Left cardiac atrium (tissue), 4 donors: ENCODE measurements around the gene SMCO2. TPM values are rescaled to one million over a fixed set of nuclear protein-coding genes. Genes with fewer than 3 reads are reported as not detected.

Experiments
- ATAC-seq, 2 donors: fragments of 200-7000 bp; cut with Tn5 transposase; one replicate each; pipeline ENCODE4 v1.9.1; 2020; ENCODE audit warnings: mild to moderate bottlenecking in 2 of 2, moderate library complexity in 2 of 2
- DNase-seq: peaks from one replicate; pipeline ENCODE4 v3.0.0-alpha.2; 2020
- intact Hi-C, 2 donors: fragments of 100-400 bp; cut with DNase I; formaldehyde crosslinking; loops; one replicate each; pipeline versions ENCODE4 v1.14.1 to v1.15.1; 2022 to 2023
- total RNA-seq, 2 donors: library from RNA; stranded (reverse); fragmentation: NEBNext Ultra II Directional; extraction: Animal tissue kit (Norgen Biotek cat#: 25700); gene quantifications; one replicate each; pipeline ENCODE4 v1.2.1, GENCODE V29; 2021
- donor health status: DM: no; HTN: yes; CAD: no.
- donor health status: DM: no; HTN: yes; CAD: no; lungs with severe emphysema.
- donor health status: DM: yes; HTN: yes; CAD: no.
- donor health status: Dilated cardiomyopathy.

SMCO2 gene
- total RNA-seq, 2 donors from 2014 or later, result not detected

DNA sequence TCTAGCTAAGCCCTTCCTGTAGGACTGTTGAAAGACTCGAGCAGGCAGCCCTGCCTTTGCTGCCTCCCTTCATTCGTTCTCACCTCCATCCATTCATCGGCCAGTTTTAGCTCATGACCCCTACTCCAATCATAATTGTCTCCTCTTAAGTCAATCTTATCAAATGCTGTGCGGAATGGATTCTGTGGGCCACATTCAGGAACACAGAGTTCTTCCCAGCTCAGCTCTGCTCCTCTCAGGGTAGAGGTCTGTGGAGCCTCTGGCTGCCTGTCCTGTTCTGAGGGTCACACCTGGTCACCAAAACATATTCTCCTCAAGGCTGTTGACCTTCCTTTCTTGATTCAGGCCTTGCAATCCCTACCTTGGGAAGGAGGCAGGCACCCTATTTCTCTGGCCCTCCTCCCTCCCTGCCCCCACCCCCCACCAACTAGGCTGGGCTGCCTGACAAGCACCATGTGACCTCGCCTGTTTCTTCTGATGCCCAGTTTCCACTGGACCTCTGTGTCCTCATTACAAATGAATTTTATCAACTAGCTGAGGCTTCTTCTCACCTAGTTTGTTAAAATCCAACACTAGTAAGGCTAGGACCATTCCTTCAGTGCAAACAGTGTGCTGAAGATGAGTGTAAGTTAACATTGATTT is 3.5 kb downstream of the SMCO2 start:
- intact Hi-C loops, result no loop called here
- no peak for DNase-seq
- ATAC-seq, result peak in 1 of 2 donors; percentile 66

DNA sequence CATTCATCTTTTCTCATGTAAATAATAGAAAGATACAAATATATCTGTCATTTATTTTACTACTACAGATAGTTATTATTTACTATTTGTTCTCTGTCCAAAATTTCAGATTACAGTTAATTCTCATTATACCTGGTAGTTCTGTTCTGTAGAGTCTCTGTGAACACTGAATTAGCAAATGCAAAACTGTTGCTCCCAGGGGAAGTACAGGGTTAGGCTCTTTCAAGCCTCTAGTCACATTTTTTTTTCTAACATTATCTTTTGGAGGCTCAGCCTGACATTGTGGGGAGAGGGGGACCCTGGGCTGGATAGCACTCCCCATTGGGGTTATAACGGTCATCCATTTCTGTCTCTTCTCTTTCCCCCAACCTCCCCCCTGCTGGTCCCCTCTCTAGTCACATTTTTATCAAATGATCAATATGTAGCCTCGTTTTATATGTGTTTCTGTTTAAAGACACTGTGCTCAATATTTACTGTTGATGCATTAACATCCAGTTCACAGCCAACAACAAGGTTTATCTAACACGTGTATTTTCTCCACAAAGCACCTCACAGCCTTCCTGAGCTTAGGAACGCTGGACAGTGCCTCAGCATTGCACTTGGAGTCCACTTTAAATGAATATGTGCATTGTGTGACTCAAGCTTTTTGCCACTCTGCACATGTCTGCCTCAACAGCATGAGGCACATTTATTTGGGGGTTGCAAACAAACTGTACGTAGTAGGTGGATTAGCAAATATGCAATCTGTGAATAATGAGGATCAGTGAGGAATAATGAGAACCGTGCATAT is 4.7 kb downstream of the SMCO2 start:
- no peak for ATAC-seq
- DNase-seq, result no peak
- intact Hi-C loops, result no loop called here

- DNase-seq (no peak), ATAC-seq (peak; percentile 38 to 59)
- intact Hi-C loops, result no loop called here
Measured at GRCh38 chr12:27453421-27453820, 6.9 kb downstream of the SMCO2 start.

GRCh38 chr12:27455589-27455988 is 9.1 kb downstream of the SMCO2 start:
- intact Hi-C loops, result no loop called here
- DNase-seq (no peak), ATAC-seq (no peak)

- no peak for DNase-seq
- no peak for ATAC-seq
- intact Hi-C loops, result no loop called here
Measured at GRCh38 chr12:27456618-27457017, 10.1 kb downstream of the SMCO2 start.

DNA sequence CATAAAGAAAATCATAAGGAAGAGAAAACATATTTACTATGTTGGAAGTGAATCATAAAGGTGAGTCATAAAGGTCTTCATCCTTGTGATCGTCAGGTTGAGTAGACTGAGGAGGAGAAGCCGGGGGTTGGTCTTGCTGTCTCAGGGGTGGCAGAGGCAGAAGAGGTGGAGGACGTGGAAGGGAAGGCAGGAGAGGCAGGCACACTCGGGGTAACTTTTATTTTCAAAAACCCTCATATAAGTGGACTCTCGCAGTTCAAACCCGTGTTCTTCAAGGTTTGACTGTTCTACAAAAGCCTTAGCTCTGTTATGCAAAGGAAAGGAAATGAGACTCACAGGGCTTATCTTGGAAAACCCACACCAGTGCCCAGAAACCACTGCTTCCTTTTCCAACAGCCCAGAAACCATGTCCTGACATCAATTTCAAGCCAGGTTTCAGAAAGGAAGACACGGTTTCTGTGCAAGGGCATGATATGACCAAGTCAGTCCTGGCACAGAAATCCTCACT is 14.0 kb downstream of the SMCO2 start:
- intact Hi-C loops, result no loop called here
- DNase-seq, result no peak
- peak in 1 of 2 donors; percentile 11 for ATAC-seq

GRCh38 chr12:27462151-27462694 is 15.7 kb downstream of the SMCO2 start:
- intact Hi-C loops, result no loop called here
- peak; percentile 33 to 57 for ATAC-seq

GRCh38 chr12:27462851-27463250 is 16.3 kb downstream of the SMCO2 start:
- DNase-seq (no peak), ATAC-seq (peak in 1 of 2 donors; percentile 55)
- intact Hi-C loops, result no loop called here

More at GRCh38 chr12:27462151-27462694, 15.7 kb downstream of the SMCO2 start:
- DNase-seq, result no peak

GRCh38 chr12:27463511-27464219 is 17.1 kb downstream of the SMCO2 start:
- intact Hi-C loops, result no loop called here
- ATAC-seq (peak; percentile 29 to 34), DNase-seq (no peak)

DNA sequence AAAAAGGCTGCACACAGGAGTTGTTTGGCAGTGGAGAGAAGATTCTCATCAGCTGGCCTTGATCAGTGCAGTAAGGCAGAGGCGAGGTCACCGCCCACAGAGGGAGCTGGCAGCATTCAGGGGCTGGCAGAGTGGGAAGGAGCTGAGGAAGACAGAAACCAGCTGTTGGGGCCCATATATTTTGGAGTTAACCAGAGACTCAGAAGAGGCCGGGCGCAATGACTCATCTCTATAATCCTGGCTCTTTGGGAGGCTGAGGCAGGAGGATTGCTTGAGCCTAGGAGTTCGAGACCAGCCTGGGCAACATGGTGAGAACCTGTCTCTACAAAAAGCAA is 17.7 kb downstream of the SMCO2 start:
- DNase-seq (peak; percentile 67), ATAC-seq (peak; percentile 75 to 81)
- intact Hi-C loops, result no loop called here

DNA sequence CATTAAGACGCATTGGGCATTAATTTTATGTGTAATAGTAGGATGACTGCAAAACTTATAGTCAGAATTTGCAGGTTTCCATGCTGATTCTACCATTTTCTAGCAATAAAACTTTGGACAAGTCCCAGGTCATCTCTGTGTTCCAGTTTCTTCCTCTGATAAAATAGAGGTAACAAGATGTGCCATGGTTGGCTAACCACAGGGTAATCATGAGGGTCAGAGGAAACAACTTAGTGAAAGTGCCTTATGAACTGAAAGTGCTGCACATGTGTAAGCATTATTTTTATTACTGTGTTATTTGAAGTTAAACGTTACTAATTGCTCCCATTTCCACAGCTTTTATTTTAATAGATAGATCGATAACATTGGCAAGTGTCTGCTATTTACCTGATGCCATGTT is 21.1 kb downstream of the SMCO2 start:
- intact Hi-C loops, result no loop called here
- ATAC-seq, result no peak
- DNase-seq, result no peak

- intact Hi-C loops, result no loop called here
- DNase-seq (no peak), ATAC-seq (no peak)
Measured at GRCh38 chr12:27468241-27468640, 21.7 kb downstream of the SMCO2 start.

DNA sequence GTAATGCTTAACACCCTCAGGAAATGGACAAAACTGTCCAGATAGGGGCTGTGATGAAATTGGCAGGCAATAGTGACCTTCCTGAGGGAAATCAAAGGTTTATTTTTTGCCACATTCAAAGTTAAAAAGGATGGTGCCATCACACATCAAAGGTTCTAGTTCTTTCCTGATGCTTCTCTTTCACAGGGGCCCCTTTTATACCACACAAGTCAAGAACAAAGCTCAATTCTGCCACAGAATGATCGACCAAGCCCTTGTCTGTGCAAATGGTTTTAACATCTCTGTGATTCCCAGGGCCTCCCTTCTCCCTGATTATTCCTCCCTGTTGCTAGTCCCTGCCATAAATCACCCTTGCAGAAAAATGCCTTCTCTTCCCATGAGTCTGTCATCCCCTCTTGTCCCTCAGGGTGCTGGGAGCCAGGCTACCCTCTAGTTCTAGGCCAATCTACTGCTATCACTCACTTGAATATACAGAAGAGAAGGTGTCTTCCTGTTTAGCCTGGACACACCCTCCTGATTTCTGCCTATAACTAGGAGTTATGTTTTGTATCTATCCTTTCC is 22.7 kb downstream of the SMCO2 start:
- DNase-seq, result no peak
- intact Hi-C loops, result no loop called here
- no peak for ATAC-seq

DNA sequence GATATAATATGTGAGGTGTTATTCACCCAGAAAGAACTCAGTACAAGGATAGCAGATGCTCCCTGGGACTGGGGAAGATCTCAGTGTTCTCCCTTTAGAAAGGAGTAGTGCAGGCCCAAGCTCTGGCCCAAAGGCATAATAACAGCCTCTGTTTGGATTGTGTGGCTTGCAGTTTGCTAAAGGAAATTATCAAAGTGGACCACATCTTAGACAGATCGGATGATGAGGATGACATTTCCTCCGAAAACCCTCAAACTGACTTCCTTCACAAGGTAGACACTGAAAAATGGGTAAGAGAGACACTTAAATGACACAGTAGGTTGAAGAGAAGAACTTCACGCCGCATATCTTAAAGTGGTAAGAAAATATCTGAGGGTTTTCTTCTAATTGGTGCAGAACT is 26.1 kb downstream of the SMCO2 start:
- intact Hi-C loops, result no loop called here
- no peak for DNase-seq
- no peak for ATAC-seq

GRCh38 chr12:27474344-27474743 is 27.8 kb downstream of the SMCO2 start:
- ATAC-seq (peak; percentile 41 to 85), DNase-seq (no peak)
- intact Hi-C loops, result no loop called here

- ATAC-seq (no peak), DNase-seq (no peak)
- intact Hi-C loops, result no loop called here
Measured at GRCh38 chr12:27477049-27477448, 30.5 kb downstream of the SMCO2 start.

- no peak for DNase-seq
- intact Hi-C loops, result no loop called here
- ATAC-seq, result no peak
Measured at GRCh38 chr12:27478949-27479348, 32.4 kb downstream of the SMCO2 start.

DNA sequence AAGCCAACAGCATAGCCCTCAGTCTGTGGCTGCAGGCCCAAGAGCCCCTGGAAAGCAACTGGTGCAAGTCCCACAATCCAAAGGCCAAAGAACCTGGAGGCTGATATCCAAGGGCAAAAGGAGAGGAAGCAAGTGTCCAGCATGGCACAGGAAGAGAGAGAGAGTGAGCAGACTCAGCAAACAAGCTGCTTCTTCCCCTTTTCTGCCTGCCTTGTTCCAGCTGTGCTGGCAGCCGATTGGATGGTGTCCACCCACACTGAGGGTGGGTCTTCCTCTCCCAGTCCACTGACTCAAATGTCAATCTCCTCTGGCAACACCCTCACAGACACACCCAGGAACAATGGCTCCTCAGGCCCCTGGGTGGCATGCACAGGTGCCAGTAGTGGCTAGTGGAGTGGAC is 33.5 kb downstream of the SMCO2 start:
- DNase-seq, result no peak
- no peak for ATAC-seq

GRCh38 chr12:27486961-27487360 is 40.4 kb downstream of the SMCO2 start:
- no peak for ATAC-seq
- intact Hi-C loops, result no loop called here
- DNase-seq, result no peak

More for the DNA sequence above, 33.5 kb downstream of the SMCO2 start:
- intact Hi-C loops, result no loop called here

DNA sequence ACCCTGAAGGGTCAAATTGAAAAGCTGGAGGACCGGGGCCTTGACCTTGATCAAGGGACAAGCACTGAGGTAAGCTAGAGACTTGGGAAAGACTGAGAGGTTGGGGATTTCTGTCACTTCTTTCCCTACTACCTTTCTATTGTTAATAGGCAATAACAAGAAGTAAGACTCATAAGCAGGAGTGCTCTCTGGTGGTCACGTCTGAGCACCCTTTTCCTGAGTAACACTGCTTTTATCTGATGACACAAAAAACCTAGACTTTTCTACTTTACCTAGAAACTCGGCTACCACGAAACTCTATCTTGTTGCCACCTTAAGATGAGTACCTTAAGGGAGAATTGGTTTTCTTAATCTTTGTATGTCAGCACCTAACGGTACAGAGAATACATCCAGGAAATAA is 41.9 kb downstream of the SMCO2 start:
- intact Hi-C loops, result no loop called here
- DNase-seq (no peak), ATAC-seq (no peak)
